NCI-H446 (cell line): ENCODE results near the gene SCUBE1.

Source experiments
- DNase-seq, 2 experiments: peaks; one replicate each; lab custom pipeline; 2025; lab: John Stamatoyannopoulos, UW

The SCUBE1 gene

GRCh38 chr22:43257961-43258360 lies 85.2 kb downstream of the SCUBE1 start:
- no peak for DNase-seq

DNA sequence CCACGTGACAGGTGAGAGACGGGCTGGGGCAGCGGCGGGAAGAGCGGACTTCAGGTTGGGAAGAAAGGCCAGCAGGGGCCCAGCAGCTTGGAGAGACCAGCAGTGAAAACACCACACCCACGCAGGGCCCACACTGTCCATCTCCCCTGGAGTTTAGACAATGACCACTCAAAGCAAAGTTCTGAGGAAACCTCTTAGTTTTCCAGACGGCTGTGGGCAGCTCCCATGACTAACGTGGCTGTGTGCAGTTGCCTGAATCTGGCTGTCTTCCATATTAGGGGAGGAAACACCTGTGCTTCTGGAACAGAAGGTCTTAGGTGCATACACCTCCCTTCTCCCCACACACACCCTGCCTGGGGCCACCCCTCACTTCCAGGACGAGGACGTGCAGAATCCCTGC lies 85.6 kb downstream of the SCUBE1 start:
- no peak for DNase-seq

- DNase-seq = no peak
Observed at GRCh38 chr22:43256976-43257545, 86.1 kb downstream of the SCUBE1 start.

DNA sequence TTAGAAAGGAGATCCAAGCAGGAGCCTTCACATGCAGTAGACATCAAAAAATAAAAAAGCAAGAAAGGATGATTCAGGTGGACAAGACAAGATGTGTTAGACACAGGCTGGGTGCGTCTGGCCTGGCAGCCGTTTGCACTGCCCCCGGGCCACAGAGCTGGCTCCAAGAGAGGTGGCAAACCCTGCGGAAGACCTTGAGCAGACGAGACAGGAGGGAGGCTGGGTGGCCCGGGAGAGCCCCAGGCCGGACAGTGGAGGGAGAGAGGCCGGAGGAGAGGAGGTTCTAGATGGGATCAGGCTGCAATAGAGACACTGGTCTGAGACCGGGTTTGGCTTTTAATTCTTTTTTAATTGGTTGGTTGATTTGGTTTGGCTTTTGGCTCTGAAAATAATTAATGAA lies 86.6 kb downstream of the SCUBE1 start:
- DNase-seq = no peak

DNA sequence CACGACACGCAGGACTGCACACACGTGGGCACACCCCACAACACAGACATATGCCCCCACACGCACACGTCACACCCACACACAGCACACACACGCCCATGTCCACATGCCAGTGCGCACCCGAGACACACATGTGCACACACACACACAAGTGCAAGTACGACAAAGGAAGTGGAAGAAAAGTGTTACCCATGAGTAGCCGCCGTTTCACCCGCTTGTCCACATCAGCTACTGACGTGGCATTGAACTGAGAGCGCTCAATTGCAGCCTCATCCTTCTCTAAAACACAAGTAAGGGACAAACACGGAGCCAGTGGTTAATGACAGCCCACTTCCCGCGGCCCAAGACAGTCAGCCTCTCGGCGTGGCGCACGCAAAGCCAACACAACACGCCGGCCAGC lies 87.9 kb downstream of the SCUBE1 start:
- no peak for DNase-seq

DNA sequence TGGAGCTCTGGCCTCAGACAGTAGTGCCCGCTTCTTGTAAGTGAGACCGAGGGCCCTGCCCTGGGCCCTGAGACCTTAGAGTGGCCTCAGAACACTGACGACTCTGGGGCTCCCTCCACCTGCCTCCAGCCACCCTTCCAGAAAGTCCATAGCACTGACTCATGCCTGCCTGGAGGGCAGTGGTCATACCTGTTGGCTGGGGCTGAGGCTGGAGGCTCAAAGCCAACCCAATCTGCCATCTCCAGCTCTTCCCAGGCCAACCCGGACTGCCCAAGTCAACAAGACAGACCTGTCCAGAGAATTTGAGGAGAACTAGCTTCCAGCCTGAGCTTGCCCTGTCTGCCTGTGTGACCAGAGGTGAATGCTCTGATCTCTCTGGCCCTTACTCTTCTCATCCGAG lies 89.3 kb downstream of the SCUBE1 start:
- DNase-seq = no peak

- no peak for DNase-seq
Observed at GRCh38 chr22:43252319-43252718, 90.9 kb downstream of the SCUBE1 start.

DNA sequence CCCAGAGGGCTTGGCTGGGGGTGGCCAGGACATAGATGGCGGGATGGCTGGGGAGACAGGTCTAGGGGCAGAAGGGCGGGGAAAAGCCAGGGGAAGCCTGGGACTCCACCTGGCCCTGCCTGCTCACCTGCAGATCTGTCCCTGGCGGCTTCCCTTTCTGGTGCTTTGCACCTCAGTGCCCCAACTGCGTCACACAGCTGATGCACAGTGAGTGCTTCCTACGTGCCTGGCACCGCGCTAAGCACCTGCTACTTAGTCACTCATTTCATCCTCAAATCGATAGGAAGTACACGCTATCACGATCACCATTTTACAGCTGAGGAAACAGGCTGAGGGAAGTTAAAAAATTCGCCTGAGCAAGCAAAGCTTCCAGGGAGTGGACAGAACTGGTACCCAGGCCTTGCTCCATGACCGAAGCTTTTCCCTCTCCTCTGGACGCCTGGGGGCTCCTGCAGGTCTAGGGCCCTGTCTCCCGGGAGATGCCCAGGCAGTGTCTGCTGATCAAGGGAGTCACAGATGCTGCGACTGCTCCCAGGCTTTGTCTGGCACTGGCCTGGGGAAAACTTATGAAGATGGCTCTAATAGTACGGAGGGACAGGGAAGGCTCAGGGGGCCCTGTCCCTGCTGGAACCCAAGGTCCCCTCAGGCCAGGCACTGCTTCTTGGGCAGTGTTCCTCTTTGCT lies 93.2 kb downstream of the SCUBE1 start:
- DNase-seq = no peak

DNA sequence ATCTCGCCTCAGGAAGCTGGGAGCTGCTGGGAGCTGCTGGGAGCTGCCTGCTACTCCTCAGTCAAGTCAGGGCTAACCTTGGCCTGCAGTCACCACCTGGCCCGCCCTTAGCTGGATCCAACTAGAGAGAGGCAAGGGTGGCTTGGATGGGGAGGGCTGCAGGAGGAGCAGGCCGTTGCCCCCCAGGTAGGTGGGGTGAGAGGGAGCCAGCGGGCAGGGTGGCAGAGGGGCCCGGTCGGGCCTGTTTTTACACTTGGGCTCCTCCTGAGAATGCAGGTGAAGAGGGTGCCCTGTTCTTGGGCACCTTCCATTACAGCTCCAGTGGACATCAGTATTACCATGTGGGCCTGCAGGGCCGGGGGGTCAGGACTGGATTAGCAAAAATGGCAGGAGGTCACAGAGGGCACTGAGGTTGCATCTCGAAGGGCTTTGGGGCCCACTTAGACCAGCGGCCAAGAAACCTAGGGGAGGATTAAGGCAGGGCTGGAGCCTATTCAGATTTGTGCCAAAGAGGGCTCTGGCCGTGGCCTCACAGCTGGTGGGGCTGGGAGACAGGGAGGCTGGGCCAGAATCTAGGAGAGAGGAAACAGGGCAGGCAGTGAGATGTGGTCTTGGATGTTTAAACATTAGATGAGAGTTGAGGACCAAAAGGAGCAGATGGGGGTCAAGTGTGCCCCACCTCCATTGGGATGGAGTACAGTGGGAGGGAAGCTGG lies 95.5 kb downstream of the SCUBE1 start:
- DNase-seq = no peak

GRCh38 chr22:43246188-43246587 lies 97.0 kb downstream of the SCUBE1 start:
- DNase-seq = no peak

DNA sequence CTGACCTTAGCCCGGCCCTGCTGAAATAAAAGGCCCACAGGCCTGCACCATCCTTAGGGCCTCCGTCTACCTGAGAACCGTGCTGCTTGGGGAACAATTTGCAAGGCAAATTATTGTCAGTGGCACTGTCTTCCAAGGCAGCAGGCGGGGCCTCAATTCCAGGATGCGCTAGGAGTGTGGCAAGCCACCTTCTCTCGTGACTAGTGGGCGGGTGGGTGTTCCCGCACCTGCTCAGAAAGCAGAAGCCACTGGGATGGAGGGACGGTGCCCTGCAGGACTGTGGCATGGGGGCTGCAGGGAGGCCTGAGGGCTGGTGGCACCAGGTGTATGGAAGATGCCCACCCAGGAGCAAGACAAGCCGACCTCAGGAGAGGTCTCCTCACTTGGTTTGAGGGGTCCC lies 97.5 kb downstream of the SCUBE1 start:
- no peak for DNase-seq

DNA sequence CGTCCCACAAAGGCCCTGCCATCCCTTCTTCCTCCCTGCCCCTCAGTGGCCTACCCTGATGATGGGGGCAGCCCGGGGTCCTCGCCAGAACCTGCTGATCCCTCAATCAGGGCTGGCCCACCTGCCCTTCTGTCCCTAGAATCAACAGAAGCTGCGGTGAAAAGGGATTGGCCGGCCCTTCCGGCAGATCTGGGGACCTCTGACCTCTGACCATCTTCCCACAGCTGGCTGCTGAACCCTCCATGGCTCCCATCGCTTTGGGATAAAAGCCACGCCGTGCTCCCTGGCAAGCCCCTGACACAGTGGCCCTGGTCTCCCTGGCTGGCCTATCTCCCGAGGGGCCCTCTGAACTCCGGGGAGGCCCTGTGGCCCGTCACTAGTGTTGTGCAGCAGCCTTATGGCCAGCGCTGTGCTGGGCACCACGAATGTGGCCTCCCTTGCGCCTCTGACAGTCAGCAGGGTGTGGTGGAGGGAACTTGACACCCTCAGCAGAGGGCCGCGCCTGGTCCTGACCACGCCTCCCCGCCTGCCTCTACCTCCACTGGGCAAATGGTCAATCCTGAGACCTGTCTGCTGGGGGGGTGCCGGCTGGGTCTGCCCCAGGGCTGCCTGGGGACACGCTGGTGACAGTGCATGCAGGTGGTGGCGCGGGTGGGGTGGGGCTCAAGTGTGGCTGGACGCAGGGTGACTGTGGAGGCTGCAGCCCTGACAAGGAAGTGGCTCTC lies 98.2 kb downstream of the SCUBE1 start:
- no peak for DNase-seq

- DNase-seq = no peak
Observed at GRCh38 chr22:43244402-43244801, 98.8 kb downstream of the SCUBE1 start.

DNA sequence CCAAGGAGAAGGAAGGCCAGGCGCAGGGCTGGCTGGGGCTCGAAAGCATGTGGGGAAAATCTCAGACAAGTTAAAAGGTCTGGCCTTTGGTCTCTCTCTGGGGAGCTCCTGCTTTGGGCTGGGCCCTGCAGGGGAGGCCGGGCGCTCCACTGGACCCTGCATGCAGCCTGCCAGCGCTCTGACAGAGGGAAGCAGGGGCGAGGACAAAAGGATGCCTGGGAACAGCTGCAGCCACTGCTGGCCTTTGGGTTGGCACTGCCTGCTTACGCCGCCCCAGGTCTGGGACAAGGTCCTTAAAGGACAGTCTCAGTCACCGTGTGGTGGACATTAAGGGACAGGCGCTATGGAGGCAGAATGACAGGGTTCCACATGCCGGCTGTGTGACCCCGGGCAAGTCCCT lies 99.8 kb downstream of the SCUBE1 start:
- DNase-seq = no peak

GRCh38 chr22:43242627-43243026 lies 100.5 kb downstream of the SCUBE1 start:
- DNase-seq = no peak

GRCh38 chr22:43241699-43242386 lies 101.3 kb downstream of the SCUBE1 start:
- no peak for DNase-seq

DNA sequence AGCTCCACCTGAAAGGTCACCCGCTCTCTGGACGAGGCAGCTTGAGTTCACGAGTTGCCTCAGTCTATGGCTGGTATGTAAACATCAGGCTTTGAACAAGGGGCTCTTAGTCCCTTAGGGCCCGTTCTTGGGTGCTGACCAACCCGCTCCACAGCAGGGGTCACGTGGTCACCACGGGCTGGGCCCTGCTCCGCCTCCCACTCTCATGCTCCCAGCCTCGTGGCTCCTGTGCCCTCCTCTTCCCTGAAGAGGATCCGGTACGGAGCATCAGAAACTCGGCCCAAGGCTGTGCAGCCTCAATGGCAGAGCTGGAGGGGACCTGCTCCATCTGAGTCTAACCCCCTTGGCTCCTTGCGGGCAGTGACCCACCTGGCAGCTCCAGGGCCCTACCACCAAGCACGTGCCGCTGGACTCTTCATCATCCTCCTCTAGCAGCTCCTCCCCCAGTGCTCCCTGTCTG lies 102.0 kb downstream of the SCUBE1 start:
- DNase-seq = no peak

GRCh38 chr22:43240614-43241013 lies 102.6 kb downstream of the SCUBE1 start:
- DNase-seq = no peak

DNA sequence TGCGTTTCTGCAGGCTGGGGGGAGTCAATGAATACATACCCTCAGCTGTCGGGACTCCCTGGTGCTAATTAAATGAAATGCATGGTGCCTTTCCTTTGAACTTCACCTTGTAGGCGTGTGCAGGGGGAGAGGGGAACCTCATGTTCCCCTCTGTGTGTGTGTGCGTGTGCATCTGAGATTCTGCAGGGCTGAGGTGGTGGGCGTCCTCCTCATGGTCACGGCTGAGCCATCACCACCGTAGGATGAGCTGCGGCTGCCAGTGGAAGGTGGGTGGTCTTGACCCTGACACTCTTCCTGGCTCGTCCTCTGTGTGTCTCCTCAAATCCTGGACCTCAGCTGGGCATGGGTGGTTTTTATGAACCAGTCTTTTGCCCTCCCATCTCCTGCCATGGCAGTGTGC lies 103.2 kb downstream of the SCUBE1 start:
- DNase-seq = no peak

DNA sequence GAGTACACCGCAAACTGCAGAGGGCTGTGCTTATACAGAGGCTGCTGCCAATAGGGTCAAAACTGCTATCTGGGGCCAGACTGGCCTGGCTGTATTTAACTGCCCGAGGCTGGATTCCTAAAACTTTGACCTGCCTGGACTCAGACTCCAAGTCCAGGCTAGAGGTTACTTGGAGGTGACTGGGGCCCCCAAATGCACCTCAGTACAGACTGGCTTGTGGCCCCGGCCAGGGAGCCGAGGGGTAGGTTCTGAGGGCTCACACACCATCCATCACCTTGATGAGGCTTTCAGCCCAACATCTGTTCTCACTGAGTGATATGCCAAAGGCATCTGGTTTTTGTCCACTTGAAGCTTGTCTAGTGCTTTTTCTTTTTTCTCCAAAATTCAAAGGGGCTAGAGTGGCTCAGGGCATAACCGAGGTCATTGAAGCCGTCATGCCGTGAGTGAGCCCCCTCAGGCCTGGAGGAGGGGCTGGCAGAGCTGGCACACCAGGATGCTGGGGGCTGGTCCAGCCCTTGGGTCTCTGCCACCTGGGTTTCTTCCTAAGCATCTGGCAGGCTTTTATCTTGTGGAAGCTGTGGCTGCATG lies 103.9 kb downstream of the SCUBE1 start:
- DNase-seq = peak in 1 of 2 experiments; percentile 30

DNA sequence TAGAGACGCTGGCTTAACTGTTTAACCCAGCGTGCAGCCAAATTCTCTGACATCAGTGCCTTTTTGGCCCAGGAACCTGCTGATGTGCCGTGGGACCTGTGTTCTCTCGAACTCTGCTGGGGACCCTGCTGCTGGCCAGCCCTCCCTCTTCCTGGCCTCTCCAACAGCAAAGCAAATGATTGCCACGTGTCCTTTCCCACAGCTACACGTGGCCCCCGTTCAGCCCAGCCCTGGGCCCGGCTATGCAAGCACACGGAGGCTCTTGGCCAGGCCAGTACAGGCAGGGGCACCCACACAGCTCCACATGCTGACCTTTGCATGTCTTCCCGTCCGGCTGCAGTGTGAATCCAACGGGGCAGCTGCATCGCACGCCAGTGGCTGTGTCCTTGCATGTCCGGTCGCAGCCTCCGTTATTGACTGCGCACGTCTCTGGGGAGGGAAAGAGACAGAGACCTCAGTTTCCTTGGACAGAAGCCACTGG lies 104.6 kb downstream of the SCUBE1 start:
- DNase-seq = no peak

DNA sequence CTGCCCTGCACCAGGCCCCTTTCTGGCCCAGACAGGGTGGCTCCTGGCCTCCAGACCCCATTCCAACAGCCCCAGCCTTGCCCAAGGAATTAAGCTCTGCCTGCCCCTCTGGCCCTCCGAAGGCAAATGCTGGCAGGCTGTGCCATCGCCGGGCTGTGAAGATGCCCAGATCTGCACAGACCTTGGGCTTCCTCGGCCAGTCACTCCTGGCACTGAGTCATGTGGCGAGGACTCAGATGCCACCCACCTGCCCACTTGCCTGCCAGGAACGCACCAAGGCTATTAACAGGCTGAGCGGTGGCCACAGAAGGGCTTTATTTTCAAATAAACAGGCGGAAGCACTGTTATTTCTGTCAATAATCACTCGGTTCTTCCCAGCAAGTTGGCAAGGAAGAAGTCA lies 105.9 kb downstream of the SCUBE1 start:
- peak in 1 of 2 experiments; percentile 24 for DNase-seq
